Smooth muscle cell (in vitro differentiated cells): Measurements from ENCODE around the gene CERT1. TPM values are rescaled to one million over a fixed set of nuclear protein-coding genes. Genes with fewer than 3 reads are reported as not detected.

Experiments used
- DNase-seq: peaks from one replicate; lab custom pipeline; 2025; ENCODE audit not compliant: unreplicated experiment; lab: John Stamatoyannopoulos, UW
- H2AFZ ChIP-seq: fragments of 200-600 bp; sonication (generic); 2 replicates; pipeline ENCODE4 v1.6.0; 2016; ENCODE audit warnings: antibody characterized with exemption, low read depth, mild to moderate bottlenecking
- H3F3A ChIP-seq: fragments of 200-600 bp; sonication (generic); 2 replicates; pipeline ENCODE4 v1.6.0; 2017; ENCODE audit warnings: antibody characterized with exemption, low read depth
- H3K27ac ChIP-seq: fragments of 200-600 bp; sonication (generic); 2 replicates; pipeline ENCODE4 v1.5.1; 2016; ENCODE audit warnings: low read depth, mild to moderate bottlenecking
- H3K27me3 ChIP-seq: fragments of 200-600 bp; sonication (generic); 2 replicates; pipeline ENCODE4 v1.6.1; 2016; ENCODE audit warnings: low read depth, mild to moderate bottlenecking
- H3K36me3 ChIP-seq: fragments of 200-600 bp; sonication (generic); 2 replicates; pipeline ENCODE4 v1.5.1; 2016; ENCODE audit warnings: low read depth
- H3K4me1 ChIP-seq: fragments of 200-600 bp; sonication (generic); 2 replicates; pipeline ENCODE4 v1.5.1; 2016; ENCODE audit warnings: low read depth
- H3K4me2 ChIP-seq: fragments of 200-600 bp; sonication (generic); 2 replicates; pipeline ENCODE4 v1.6.0; 2016; ENCODE audit warnings: mild to moderate bottlenecking
- H3K4me3 ChIP-seq: fragments of 200-600 bp; sonication (generic); 2 replicates; pipeline ENCODE4 v1.5.1; 2016; ENCODE audit warnings: mild to moderate bottlenecking
- H3K79me2 ChIP-seq: fragments of 200-600 bp; sonication (generic); 2 replicates; pipeline ENCODE4 v1.6.0; 2016; ENCODE audit warnings: low read depth, mild to moderate bottlenecking
- H3K9ac ChIP-seq: fragments of 200-600 bp; sonication (generic); 2 replicates; pipeline ENCODE4 v1.6.0; 2016; ENCODE audit warnings: low read depth
- H3K9me3 ChIP-seq: fragments of 200-600 bp; sonication (generic); replicated peaks from 2 replicates; pipeline ENCODE4 v1.5.1; 2016; ENCODE audit warnings: low read depth
- H4K20me1 ChIP-seq: fragments of 200-600 bp; sonication (generic); 2 replicates; pipeline ENCODE4 v1.6.0; 2016; ENCODE audit warnings: low read depth
- WGBS: methylation state at CpG from one replicate; pipeline ENCODE4 v1.1.7; 2016; ENCODE audit warnings: low lambda C conversion rate; 5-methylcytosine and 5-hydroxymethylcytosine counted together
- polyA plus RNA-seq: library from polyadenylated mRNA; unstranded; fragments of >200 nt; fragmentation: Nextera tagmentation; extraction: Ambion mirVana; gene quantifications from 2 replicates; pipeline ENCODE4 v1.2.1, GENCODE V29; 2016
- total RNA-seq: library from RNA; depleted of rRNA; stranded (reverse); fragments of >200 nt; gene quantifications from 2 replicates; pipeline ENCODE4 v1.2.3, GENCODE V29; 2014
- TF ChIP-seq, protein P1 (sequence below): fragments of 200-600 bp; sonication (generic); IDR thresholded peaks from 2 replicates; pipeline ENCODE4 v1.5.1; 2017; ENCODE audit warnings: borderline replicate concordance, mild to moderate bottlenecking, antibody characterized with exemption; ENCODE audit not compliant: insufficient read depth, poor library complexity, severe bottlenecking

CERT1 gene
- total and polyA plus RNA-seq, 2 experiments from 2014 or later: 9.1 to 31.0 TPM

DNA sequence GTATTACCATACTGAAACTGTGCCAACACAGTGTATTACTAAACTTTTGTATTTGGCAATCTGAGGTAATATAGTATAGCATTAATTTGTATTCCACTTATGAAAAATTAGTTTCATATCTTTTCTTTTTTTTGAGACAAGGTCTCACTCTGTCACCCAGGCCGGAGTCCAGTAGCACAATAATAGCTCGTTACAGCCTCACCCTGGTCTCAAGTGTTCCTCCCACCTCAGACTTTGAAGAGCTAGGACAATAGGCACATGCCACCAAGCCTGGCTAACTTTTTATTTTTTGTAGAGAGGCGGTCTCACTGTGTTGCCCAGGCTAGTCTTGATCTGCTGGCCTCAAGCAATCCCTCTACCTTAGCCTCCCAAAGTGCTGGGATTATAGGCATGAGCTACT is 36.4 kb upstream of the CERT1 start:
- no peak overlapping the region for H3K27ac ChIP-seq
- H3K4me2 ChIP-seq: no peak overlapping the region
- no peaks in the 10 kb centered on the region for H3K27me3 ChIP-seq
- 94% methylated on average over 3 of the region's 3 CpGs for WGBS
- H4K20me1 ChIP-seq: peaks cover 41% of the 10 kb centered on the region
- peaks cover 8% of the 10 kb centered on the region for H3K36me3 ChIP-seq
- no peaks in the 10 kb centered on the region for H3K9me3 ChIP-seq
- H3K9ac ChIP-seq: no peak overlapping the region
- H3K4me3 ChIP-seq: no peak overlapping the region
- H3F3A ChIP-seq: no peaks in the 10 kb centered on the region
- TF ChIP-seq, protein P1, sequence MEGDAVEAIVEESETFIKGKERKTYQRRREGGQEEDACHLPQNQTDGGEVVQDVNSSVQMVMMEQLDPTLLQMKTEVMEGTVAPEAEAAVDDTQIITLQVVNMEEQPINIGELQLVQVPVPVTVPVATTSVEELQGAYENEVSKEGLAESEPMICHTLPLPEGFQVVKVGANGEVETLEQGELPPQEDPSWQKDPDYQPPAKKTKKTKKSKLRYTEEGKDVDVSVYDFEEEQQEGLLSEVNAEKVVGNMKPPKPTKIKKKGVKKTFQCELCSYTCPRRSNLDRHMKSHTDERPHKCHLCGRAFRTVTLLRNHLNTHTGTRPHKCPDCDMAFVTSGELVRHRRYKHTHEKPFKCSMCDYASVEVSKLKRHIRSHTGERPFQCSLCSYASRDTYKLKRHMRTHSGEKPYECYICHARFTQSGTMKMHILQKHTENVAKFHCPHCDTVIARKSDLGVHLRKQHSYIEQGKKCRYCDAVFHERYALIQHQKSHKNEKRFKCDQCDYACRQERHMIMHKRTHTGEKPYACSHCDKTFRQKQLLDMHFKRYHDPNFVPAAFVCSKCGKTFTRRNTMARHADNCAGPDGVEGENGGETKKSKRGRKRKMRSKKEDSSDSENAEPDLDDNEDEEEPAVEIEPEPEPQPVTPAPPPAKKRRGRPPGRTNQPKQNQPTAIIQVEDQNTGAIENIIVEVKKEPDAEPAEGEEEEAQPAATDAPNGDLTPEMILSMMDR: no peak
- no peak for DNase-seq
- no peaks in the 10 kb centered on the region for H3K4me1 ChIP-seq
- H2AFZ ChIP-seq: no peak overlapping the region
- peaks cover 34% of the 10 kb centered on the region for H3K79me2 ChIP-seq

DNA sequence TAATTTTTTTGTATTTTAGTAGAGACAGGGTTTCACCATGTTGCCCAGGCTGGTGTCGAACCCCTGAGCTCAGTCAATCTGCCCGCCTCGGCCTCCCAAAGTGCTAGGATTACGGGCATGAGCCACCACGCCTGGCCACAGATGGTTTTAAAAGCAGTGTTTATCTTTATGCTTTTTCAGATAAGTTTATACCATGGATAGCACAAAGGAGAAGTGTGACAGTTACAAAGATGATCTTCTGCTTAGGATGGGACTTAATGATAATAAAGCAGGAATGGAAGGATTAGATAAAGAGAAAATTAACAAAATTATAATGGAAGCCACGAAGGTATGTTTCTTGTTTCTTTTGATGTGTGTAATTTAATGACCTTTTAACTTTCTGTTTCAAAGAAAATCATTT is 35.4 kb upstream of the CERT1 start:
- H3K9me3 ChIP-seq: no peaks in the 10 kb centered on the region
- TF ChIP-seq, protein P1: no peak
- no peak overlapping the region for H3K27ac ChIP-seq
- no peak overlapping the region for H3K4me3 ChIP-seq
- no peak for DNase-seq
- H3K9ac ChIP-seq: no peak overlapping the region
- H3K79me2 ChIP-seq: peaks cover 43% of the 10 kb centered on the region
- peaks cover 47% of the 10 kb centered on the region for H4K20me1 ChIP-seq
- 76% methylated on average over 6 of the region's 6 CpGs for WGBS
- no peak overlapping the region for H2AFZ ChIP-seq
- no peak overlapping the region for H3K4me2 ChIP-seq
- no peaks in the 10 kb centered on the region for H3K4me1 ChIP-seq
- H3K36me3 ChIP-seq: peaks cover 5% of the 10 kb centered on the region
- H3F3A ChIP-seq: no peaks in the 10 kb centered on the region
- no peaks in the 10 kb centered on the region for H3K27me3 ChIP-seq

DNA sequence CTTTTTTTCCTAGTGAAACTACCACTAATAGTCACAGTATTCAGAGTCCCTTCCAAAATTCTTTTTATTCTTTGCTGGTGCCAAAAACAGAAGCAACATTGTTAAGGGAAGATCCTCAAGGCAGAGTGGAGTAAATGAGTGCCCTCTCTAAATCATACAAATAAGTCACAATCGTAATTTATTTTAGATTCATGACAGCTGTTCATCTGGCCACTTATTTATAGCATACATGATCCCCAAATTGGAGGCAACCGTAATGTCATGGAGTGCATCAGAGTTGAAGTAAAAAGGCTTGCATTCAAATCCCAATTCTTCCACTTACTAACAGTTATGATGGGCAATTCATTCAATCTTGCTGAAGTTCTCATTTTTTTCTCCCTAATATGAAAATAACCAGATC is 33.7 kb upstream of the CERT1 start:
- Histone ChIP-seq H3K27me3 (no peaks in the 10 kb centered on the region), H4K20me1 (peaks cover 61% of the 10 kb centered on the region), H3K27ac (no peak overlapping the region), H3F3A (no peaks in the 10 kb centered on the region), H3K9me3 (no peaks in the 10 kb centered on the region), H3K4me3 (no peak overlapping the region), H3K4me1 (no peaks in the 10 kb centered on the region), H3K9ac (no peak overlapping the region), H3K36me3 (no peaks in the 10 kb centered on the region), H3K4me2 (no peak overlapping the region), H2AFZ (no peak overlapping the region), H3K79me2 (peaks cover 59% of the 10 kb centered on the region)
- TF ChIP-seq, protein P1: no peak
- 98% methylated on average over 2 of the region's 2 CpGs for WGBS
- no peak for DNase-seq

DNA sequence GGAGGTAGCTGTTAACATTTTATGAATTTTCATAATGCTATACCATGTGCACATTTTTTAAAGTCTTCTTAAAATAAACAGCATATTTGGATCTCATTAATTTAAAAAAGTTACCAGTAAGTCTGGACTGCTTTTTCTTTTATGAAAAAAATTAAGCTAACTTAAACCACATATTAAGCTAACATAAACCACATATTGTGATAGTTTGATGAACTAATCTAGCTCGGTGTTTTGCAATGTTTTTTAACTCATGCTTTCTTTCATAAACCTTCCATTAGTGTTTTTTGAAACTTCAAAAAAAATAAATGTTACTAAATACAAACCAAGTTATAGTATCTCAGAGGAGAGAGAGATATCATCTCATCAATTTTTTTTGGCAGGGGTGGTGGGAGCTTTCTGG is 26.8 kb upstream of the CERT1 start:
- no peaks in the 10 kb centered on the region for H3K4me1 ChIP-seq
- no peak overlapping the region for H2AFZ ChIP-seq
- H3K36me3 ChIP-seq: peaks cover 6% of the 10 kb centered on the region
- peaks cover 6% of the 10 kb centered on the region for H3F3A ChIP-seq
- no peaks in the 10 kb centered on the region for H3K9me3 ChIP-seq
- H3K9ac ChIP-seq: no peak overlapping the region
- H3K4me3 ChIP-seq: no peak overlapping the region
- TF ChIP-seq, protein P1: no peak
- 98% methylated on average over 1 of the region's 1 CpG for WGBS
- H3K79me2 ChIP-seq: peaks cover 95% of the 10 kb centered on the region
- H3K27me3 ChIP-seq: no peaks in the 10 kb centered on the region
- no peak overlapping the region for H3K27ac ChIP-seq
- DNase-seq: no peak
- H4K20me1 ChIP-seq: peaks cover 83% of the 10 kb centered on the region
- no peak overlapping the region for H3K4me2 ChIP-seq
